Amniotic stem cell (primary cell): ENCODE data around the gene FBXW11.
"Not testable (repeated sequence)": the region's sequence is repeated elsewhere in the genome, so short reads cannot be mapped to it uniquely, and the experiment has no call there.

ENCODE experiments used
- DNase-seq: peaks from one replicate; lab custom pipeline; 2025; lab: John Stamatoyannopoulos, UW

The FBXW11 gene

DNA sequence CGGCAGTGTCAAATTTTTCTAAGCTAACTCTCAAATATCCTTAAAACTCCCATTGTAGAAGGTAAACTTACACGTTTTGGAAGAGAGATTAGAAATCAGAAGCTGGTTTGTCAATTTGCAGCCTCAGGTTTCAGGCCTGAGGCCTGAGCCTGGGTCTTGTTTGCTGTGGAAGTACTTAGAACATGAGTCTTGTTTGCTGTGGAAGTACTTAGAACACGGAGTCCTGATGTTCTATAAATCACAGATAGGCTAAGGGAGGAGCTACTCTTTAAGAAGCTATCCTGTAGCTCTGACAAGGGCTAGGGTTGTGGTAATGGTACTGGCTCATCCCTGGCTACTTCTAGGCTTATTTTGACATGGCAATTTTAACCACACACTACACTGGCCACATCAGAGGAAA is 97.8 kb downstream of the FBXW11 start:
- no peak for DNase-seq

DNA sequence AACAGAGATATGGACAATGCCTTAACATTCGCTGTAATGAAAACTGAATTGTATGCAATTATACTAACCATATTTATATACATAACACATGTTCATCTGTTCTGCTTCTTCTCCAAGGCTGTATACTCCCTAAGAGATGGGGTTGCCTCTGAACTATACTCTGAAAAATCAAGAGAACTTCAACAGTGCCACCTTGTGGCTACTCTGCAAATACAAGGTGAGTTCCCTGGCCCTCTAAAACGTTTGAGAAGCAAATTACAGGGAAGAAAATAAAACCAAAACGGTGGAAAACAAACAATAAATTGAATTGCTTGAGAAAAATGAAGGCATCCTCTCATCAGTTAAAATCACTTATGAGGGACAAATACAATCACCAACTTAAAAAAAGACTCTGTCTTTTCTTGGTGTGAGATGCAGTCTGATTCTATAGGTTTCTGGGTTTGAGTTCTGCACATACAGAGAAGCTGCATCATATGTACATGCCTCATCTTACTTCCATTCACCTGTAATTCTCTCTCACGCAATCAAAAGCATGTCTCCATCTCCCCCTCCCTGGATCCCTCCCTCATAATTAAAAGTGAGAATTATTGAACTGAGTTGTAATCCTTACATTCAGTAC is 98.6 kb downstream of the FBXW11 start:
- DNase-seq = peak; percentile 22

DNA sequence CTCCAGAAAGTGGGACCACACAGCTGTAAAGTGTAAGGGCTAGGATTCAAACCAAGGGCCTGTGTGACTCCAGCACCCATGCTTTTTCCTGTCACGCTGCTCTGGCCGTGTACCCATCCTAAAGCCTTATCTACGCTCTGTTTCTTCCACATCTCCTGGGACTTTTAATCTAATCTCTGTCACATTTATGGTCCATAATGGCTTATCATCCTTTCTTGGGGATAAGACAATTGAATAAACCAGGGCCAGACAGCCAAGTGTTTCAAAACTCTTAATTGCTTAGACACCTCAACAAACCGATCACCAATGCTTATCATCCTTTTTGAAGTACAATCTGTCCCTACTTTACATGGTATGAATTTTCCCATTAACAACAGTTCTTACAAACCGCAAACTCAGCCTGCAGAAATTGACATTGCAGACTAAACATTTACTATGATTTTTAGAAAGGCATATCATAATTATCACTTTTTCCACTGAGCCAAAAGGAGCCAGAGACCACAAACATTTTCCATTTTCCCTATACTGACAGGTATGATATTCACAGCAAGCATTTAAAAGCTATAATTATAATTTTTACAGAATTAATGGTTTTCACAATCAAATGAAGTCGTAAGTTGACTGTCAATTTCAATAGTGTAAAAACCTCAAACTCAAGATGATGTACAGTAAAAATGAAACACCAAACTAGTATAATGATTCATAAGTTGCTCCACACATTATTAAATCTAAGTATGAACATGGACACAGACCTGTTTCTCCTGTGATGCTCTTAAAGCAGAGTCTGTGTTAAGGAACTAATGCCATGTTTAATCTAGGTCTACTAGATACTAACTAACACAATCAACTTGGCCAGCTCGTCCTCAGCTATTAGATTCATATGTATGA is 99.5 kb downstream of the FBXW11 start:
- no peak for DNase-seq

DNA sequence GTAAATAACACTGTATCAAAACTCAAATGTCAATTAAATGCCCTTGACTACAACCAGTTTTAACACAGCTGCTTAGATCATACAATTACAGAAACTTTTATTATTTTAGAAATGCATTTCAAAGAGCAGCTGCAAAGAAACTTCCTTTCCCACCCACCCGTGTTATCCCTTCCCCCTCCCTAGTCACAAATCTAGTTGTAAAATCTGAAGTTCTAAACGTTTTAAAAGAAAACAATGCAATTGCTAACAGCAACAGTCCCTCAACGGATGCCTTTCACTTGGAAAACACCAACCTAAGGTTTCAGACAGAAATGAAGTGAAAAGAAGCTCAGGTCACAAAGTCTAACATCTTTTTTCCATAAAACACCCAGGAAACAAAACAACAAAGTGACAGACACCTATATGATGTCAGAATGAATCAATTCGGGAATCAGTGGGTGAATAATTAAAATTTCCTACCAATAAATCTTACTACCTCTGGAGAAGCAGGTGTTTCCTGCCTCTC is 100.3 kb downstream of the FBXW11 start:
- no peak for DNase-seq

DNA sequence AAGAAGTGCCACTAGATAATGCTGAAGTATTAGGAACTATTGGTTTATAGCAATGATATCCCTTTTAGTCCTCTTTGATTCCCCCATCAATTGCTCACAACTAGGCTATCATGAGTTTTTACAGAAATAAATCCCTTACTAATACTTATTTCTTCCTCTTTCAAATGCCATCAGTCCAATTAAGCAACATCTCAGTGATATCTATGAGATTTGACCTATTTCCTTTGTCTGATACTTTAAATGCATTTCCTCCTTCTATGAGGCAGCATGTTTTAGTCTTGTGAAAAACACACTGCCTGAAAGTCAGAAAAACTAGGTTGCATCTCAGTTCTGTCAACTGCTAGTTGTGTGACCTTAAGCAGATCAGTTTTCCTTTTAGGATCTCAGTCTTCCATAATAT is 101.6 kb downstream of the FBXW11 start:
- DNase-seq = no peak

DNA sequence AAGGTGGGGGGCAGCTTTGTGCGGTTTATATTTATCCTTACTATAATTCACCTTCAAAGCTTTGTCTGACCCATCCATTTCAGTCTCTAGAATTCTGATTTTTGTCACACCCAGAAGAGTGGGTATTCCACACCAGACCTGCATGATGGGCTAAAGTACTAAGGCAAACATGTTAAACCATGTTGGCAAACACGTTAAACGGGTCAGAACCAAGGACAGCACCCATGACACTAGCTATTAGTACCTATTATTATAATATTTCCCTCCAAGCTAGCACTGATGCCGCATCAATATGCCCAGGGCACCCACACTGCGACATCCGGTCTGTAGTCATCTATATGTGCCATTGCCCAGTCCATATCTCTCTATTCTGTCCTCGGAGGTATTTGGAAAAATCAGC is 104.7 kb downstream of the FBXW11 start:
- no peak for DNase-seq

DNA sequence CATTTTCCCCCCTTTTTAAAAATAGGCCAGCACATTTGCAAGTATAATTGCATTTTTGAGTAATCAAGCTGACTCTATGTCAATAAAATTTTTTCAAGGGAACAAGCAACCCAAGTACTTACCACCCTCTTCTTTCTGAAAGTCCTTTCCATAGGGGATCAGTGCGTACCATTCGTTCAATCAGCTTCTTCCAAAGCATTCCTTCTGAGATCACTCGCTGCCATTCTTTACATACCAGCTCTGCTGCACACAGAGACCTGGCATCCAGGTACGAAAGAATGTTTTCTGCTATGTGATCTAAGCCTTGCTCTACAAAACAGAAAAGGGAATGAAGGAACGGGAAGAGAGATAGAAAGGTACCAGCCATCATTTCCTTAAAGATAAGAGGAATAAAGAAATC is 106.6 kb downstream of the FBXW11 start:
- no peak for DNase-seq

DNA sequence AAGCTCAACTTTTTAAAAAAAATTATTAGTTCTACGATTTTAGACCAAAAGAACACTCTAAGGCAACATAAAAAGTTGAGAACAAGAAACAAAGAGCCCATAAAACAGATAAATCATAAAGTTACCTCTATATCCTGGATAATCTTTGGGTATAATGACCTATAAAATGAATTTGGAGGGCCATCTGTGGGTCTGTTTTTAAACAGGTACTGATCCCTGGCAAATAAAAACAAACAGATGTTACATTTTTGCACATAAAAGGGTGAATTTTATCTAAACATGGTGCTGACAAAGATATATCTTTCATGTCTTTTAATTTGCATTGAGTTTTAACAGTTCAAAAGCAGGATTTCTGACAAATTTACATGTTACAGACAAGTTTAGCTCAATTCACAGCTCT is 107.6 kb downstream of the FBXW11 start:
- DNase-seq = no peak

DNA sequence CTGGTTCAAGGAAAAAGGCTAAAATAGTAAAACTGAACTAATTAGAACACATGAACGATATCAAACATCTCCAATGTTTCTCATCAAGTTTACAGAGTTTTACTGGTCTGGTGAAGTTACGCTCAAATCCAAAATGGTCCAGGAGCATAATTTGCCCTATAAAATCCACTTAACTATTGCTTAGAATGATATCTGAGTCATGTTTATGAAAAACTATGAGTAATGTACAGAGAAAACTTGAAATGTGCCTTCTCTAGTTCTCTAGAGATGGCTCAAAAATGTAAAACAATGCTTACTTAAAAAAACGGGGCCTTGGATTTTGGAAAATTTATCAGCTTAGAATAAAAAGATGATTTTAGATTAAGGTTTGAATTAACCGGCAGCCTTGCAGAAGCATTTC is 108.1 kb downstream of the FBXW11 start:
- no peak for DNase-seq

DNA sequence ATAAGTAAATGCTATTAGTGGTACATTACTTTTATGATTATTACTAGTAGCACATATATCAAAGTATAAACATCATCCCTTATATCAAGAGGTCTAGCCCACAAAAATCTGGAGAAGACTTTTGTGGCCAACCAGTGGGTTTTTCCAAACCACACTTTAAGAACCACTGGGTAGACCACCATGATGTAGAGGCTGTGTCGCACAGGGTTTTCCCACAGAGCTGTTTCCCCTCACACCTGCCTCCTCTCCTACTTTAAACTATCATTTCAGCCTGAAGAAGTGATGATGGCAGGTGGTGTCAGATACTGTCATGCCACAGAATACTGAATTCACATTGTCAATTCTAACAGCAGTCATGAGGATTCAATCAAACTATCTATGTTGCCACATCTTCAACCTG is 109.2 kb downstream of the FBXW11 start:
- DNase-seq = no peak

DNA sequence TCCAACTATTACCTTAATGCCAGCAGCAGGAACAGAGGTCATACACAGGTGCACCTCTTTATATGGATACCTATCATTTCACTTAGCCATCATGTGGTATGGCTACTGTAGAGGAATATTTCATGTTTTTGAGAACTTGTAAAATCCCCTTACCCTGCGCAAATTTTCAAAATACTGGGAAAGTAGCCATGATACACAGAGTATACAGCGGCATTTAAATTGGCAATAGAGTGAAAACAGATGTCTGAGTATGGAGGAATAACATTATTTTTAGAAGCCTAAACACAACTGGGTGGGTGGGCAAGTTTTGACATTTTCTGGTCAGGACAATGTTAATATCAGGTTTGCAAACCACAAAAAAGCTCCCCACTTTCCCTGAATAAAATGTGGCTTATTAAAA is 111.4 kb downstream of the FBXW11 start:
- DNase-seq = no peak

DNA sequence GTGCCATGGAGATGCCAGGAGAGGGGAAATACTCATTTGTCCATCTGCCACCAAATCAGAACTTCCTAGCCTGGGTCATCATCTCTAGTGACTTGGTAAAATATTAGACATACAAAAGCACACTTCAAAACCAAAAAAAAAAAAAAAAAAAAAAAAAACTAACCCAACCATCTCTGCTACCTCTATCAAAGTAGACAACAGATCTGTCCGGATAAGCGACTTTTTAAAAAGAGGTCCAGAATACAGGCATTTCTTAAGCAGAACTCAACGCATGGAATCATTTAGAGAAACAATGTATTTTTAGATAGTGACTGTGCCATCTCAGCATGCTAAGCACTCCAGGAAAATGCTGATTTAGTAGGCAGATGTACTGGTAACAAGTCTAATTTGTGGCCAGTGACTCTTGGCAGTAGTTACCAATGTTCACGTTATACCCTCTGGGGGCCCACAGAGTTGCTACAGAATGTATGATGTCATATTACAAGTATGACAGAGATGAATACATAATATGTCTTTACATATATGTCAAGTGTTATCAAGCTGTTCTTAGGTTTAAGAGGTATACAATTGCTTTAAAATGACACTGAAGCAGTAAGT is 113.0 kb downstream of the FBXW11 start:
- peak; percentile 57 for DNase-seq

DNA sequence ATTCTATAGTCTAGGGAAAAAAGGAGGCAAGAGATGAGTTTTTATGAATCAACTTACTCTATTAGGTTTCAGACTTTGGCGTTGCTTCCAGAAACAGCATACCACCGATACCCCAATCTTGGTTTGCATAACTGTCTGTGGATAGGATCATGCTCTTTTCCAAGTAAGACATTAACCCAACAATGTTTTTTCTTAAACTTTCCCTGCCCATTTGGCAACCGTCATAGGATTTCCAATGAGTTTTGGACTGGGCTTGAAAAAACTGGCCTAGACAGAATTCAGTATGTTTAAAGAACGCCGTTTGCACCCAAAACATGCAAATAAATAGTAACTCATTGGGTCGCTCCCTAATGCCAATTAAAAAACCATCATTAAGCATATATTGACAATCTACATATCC is 114.8 kb downstream of the FBXW11 start:
- DNase-seq = no peak

DNA sequence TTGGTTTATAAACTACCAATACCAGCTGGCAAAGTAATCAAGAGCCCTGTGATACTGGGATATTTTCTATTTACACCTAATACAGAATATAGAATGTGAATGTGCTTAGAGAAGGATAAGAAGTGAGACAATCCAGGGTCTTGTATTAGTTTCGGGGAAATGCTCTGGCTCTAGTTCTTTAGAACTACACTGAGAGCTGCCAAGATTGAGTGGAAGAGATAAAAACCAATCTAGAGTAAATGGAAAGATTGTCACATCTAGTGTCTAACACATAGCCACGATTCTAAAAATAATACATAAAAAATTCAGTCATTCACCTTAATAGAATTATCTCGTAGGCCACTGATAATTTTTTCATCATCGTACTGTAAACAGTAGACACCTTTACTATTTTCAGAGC is 115.3 kb downstream of the FBXW11 start:
- DNase-seq = no peak

DNA sequence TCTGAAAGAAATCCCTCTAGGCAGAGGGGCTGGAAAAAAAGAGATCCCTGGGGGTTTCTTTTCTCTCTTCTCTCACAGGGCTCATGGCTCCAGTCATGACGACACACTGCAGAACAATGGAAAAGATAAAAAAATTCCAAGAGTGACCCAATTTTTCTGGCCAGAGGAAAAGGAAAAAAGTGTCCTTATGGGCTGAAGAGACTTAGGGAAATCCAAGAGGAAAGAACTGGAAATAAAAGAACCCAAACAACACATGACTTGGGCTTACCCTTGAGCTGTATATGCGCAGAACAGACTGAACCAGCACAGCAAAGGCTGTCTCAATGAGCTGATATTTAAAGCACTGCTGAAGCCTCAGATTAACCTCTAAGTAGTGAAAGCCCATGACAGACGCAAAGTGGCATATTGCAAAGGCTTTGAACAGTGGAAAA is 118.4 kb downstream of the FBXW11 start:
- no peak for DNase-seq

DNA sequence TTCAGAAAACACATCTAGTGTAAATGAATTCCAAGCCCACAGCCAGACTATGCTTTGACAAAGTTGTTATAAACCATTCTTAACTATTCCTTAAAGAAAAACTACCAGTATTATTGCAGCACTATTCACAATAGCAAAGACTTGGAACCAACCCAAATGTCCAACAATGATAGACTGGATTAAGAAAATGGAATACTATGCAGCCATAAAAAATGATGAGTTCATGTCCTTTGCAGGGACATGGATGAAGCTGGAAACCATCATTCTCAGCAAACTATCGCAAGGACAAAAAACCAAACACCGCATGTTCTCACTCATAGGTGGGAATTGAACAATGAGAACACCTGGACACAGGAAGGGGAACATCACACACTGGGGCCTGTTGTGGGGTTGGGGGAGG is 120.4 kb downstream of the FBXW11 start:
- not testable (repeated sequence) for DNase-seq

DNA sequence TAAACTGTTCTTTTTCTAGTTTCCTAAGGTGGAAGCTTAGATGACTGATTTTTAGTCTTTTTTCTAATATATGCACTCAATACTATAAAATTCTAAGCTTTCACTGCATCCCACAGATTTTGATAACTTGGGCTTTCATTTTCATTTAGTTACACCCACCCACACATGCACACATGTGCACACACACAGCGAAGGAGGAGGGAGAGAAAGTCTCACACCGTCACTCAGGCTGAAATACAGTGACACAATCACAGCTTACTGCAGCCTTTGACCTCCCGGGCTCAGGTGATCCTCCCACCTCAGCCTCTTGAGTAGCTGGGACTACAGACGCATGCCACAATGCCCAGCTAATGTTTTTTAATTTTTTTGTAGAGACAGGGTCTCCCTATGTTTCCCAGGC is 124.3 kb downstream of the FBXW11 start:
- DNase-seq = no peak

DNA sequence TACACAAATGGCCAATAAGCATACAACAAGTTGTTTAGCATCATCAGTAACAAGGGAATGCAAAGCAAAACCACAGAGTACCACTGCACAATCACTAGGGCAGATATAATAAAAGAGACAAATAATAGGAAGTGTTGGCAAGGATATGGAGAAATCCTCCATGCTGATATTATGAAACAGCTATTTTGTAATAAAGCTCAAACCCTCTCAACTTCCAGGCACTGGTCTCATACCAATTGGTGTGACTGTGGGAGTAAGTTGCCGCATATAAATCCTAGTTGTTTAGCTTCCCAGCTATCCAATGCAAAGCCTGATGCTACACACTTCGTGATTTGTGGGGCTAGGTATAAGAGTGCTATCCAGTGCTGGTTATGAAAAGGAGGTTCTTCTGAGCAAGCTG is 132.2 kb downstream of the FBXW11 start:
- no peak for DNase-seq

DNA sequence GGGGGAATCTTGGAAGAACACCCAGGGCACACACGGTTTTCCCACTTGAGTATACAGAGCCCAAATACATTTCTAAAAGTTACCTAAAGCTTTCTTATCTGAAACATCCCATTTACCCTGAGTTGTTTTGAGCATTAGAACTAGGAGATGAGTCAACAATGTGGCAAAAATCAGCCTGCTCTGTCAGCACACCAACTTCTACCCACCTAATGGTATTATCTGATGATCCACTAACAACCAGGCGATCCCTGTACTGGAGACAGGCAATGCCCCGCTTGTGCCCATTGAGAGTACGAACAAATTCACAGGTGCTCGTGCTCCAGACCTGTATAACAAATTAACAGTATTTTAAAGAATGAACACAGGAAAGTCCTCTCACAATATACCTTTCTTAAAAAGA is 133.8 kb downstream of the FBXW11 start:
- no peak for DNase-seq

DNA sequence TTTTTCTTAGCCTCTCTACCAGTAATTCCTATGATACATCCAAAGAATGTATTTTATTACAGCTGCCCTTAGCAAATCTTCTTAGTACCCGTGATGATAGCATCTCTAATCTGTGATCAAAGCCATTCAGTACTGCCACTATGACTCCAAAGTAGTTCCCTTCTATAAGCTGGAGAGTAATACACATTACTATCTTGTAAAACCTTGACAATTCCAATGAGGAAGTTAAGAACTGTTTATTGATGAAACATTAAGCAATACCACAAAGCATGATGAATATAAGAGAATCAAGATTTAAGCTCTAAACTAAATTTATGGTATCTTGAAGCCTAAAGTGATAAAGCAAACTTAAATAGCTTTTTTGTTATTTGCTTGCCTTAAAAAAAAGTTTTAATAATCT is 134.7 kb downstream of the FBXW11 start:
- no peak for DNase-seq

DNA sequence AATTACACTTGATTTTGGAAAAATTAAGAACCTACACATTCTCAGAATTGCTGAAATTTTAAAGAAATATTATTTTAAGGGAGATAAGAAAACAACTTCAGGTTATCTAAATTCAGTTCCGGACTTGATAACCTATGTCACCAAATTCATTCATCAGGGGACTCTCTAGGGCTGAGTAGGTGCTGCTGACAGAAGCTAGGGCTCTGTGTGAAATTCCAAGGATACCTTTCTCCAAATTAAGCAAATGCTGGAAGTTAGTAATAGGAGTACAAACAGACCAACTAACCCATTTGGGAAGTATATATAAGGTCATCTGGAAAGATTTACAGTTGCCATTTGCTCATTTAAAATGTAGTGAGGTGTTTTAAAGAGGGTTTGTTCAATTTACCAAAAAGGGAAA is 136.5 kb downstream of the FBXW11 start:
- no peak for DNase-seq

DNA sequence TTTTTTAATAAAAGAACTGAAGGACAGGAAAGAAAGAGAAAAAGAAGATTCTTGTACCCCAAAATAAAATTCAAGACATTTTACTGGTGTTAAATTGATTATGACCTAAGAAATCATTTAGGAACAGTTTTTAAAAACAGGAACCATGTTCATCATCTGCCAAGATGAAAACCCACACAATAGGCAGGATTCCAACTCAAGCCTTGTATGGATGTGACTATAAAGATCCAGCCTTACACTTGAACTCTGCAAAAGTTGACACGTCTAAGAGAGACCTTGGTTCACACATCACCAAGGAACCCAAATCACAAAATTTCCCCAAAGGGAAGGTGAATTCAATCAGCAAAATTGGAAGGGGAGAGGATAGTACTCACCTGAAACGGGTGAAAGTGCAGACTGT is 138.2 kb downstream of the FBXW11 start:
- no peak for DNase-seq

DNA sequence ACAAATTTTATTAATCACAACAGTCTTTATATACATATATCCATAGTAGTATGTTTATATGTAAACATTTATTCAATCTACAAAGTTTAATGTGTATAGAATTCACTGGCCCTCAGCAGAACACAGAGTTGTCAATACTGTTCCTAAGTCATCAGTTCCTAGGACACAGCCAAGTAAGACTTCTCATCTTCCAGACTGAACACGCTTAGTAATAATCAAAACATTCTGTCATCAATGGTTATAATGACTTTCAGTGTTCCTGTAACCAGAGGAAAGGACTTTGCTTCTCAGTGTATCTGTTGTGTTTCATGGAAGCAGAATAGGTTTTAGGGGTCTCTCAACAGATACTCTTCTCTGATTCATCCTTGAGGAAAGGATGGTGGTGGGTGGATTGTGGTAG is 138.7 kb downstream of the FBXW11 start:
- no peak for DNase-seq
